Liver (tissue), 3 donors: ENCODE data around the gene DCAKD.

ENCODE experiments used
- CTCF ChIP-seq: fragments of 150-350 bp; IDR thresholded peaks from 2 replicates; pipeline ENCODE4 v1.5.1; 2017; ENCODE audit warnings: improper control_type of control experiment, low read depth, low read length; ENCODE audit not compliant: missing input control
- JUND ChIP-seq, 2 donors: IDR thresholded peaks; 2 replicates each; pipeline ENCODE4 v1.6.1; 2016; ENCODE audit warnings: antibody characterized with exemption in 2 of 2
- MAX ChIP-seq: IDR thresholded peaks from 2 replicates; pipeline ENCODE4 v1.6.1; 2016; ENCODE audit warnings: antibody characterized with exemption
- RAD21 ChIP-seq, 2 donors: IDR thresholded peaks; 2 replicates each; pipeline ENCODE4 v1.6.1; 2016; ENCODE audit warnings: antibody characterized with exemption in 2 of 2, mild to moderate bottlenecking in 2 of 2
- REST ChIP-seq: IDR thresholded peaks from 2 replicates; pipeline ENCODE4 v1.6.1; 2016; ENCODE audit warnings: antibody characterized with exemption, mild to moderate bottlenecking
- YY1 ChIP-seq: IDR thresholded peaks from 2 replicates; pipeline ENCODE4 v1.6.1; 2016; ENCODE audit warnings: antibody characterized with exemption, mild to moderate bottlenecking
- ZBTB33 ChIP-seq: IDR thresholded peaks from 2 replicates; pipeline ENCODE4 v1.6.1; 2016; ENCODE audit warnings: antibody characterized with exemption
- donor health status: healthy.
- donor health status: healthy.

GRCh38 chr17:45011767-45012166, 39.7 kb downstream of the DCAKD start:
- TF ChIP-seq MAX: no peak
- TF ChIP-seq ZBTB33: no peak
- no peak for TF ChIP-seq CTCF
- no peak for TF ChIP-seq RAD21 (IDR thresholded peaks at IDR 0.05)
- TF ChIP-seq YY1: no peak
- no peak for TF ChIP-seq REST
- no peak for TF ChIP-seq JUND (IDR thresholded peaks at IDR 0.05)
